Measurements from ENCODE around the gene ANKRD27.
"Not testable (repeated sequence)": the region's sequence is repeated elsewhere in the genome, so short reads cannot be mapped to it uniquely, and the experiment has no call there.

The ANKRD27 gene

DNA sequence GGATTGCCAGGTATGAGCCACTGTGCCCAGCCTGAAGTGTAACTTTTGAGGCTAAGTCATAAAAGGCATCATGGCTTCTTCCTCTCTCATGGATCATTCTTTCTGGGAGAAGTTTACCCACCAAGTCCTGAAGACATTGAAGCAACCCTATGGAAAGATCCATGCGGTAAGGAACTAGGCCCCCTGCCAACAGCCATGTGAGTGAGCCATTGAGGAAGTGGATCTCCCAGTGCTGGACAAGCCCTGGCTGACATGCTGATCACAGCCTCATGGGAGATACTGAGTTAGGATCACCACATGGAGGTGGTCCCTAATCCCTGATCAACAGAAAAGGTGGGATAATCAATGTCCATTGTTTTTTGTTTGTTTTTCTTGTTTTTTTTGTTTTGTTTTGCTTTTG is 13.3 kb upstream of the ANKRD27 start:
- DNase-seq (ENCODE audit: low spot score) = no peak

DNA sequence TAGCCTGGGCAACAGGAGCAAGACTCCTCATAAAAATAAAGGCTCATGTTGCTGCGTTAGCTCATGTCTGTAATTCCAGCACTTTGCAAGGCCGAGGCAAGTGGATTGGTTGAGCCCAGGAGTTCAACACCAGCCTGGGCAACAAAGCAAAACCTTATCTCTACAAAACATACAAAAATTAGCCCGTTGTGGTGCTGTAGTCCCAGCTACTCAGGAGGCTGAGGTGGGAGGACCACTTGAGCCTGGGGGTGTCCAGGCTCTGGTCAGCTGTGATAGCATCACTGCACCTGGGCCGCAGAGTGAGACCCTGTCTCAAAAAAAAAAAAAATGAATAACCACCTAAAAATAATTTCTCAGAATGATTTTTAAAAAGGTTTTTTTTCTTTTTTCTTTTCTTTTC is 12.7 kb upstream of the ANKRD27 start:
- DNase-seq (ENCODE audit: low spot score) = no peak

DNA sequence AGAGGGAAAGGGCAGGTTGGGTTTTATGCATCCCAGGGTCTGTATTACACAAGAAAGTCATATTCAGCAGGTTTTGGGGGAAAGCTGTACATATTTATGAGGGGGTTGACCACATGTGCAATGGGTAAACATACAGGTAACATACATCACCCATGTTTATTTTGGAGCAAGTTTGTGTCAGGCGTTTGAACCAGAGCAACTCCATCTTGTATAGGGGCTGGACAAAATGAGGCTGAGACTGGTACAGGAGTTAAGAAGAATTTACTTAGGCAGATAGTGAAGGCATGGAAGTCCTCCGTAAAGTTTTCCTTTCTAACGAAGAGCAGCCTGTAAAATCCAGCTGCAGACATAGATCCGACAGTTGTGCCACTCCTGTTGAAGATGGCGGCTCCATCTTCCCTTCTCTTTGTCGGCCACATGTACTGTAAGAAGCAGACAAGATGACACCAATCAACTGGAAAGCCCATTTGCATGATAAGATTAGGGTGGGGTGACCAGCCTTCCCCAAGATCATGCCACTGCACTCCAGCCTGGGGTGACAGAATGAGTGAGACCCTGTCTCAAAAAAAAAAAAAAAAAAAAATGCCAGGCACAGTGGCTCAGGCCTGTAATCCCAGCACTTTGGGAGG is 12.0 kb upstream of the ANKRD27 start:
- DNase-seq (ENCODE audit: low spot score) = no peak

DNA sequence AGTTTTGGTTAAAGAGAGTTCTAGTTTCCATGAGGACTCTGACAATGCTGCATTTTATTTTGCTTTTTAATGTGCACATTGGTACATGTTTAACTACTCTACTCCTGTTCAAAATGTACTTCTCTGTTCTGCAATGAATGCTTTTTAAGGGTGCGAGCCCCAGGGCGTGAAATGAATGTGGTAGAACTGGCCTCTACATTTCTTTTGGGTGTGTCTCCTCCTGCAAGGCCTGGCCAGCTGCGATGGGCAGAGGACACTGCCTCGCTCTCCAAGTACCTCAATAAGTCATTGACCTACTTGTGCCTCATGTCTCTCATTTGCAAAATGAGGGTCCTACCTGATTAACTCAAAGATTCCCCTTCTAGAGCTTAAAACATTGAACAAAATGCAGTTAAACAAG is 7.3 kb upstream of the ANKRD27 start:
- DNase-seq (ENCODE audit: low spot score) = no peak

DNA sequence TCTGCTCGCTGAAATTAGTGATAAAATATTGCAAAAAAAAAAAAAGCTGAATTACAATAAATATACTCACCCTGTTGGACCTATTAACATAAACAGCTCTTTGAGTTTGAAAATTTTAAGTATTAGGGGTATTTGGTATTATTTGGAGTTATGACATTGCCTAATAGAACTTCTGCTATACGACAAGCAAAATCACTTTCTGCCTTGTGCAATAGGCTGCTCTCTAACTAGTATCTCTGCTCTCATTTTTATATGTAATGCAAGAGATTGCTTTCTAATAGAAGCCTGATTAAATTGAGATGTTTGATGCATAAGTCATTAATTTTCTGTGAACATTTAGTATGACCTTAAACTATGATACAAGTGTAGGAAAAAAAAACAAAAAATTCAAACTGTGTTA is 6.0 kb upstream of the ANKRD27 start:
- no peak for DNase-seq (ENCODE audit: low spot score)

DNA sequence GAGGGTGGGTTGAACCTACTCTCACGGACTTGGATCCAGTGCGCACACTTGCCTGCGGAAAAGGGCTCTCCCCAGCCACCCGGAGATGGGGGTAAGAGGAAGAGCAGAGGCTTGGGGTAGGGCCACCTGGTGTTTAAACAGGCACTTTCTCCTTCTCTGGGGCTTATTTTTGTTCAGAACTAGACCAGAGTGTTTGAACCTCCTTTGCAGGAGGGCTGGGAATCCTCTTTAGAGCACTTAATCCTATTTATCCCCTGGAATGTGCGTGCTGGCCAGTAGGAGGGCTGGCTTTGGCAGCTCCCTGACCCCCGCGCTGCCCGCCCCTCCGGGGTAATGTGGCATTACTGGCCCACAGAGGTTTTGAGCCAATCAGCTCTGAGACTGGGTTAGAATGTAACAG is 2.7 kb upstream of the ANKRD27 start:
- DNase-seq (ENCODE audit: low spot score) = no peak

DNA sequence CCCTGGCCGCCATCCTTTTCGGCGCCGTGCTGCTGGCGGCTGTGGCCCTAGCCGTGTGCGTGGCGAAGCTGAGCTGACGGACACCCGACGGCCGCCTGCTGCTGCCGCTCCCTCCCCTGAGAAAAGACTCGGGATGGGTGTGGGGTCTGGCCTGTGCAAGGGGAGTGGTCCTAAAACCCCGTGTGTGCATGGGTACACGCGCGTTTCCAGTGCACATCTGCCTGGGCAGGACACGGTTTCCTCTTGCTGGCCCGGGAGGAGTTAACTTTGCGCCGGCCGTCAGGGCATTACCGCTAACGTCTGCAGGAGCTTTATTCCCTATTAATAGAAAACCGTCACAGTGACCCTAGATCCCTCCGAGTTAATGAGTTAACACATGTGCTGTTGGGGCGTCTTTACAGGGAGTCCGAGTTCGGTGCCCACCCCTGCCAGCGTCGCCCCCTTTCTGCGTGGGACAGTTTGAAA is 1.9 kb upstream of the ANKRD27 start:
- no peak for DNase-seq (ENCODE audit: low spot score)

DNA sequence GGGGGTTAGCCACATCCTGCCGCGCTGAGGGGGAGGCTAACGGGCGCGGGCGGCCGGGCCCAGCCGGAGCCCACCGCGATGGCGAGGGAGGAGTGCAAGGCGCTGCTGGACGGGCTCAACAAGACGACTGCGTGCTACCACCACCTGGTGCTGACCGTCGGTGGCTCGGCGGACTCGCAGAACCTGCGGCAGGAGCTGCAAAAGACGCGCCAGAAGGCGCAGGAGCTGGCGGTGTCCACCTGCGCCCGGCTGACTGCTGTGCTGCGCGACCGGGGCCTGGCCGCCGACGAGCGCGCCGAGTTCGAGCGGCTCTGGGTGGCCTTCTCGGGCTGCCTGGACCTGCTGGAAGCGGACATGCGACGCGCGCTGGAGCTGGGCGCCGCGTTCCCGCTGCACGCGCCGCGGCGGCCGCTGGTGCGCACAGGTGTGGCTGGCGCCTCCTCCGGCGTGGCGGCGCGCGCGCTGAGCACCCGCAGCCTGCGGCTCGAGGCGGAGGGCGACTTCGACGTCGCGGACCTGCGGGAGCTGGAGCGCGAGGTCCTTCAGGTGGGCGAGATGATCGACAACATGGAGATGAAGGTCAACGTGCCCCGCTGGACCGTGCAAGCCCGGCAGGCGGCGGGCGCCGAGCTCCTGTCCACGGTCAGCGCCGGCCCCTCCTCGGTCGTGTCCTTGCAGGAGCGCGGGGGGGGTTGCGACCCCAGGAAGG is 1.4 kb upstream of the ANKRD27 start:
- no peak for DNase-seq (ENCODE audit: low spot score)

DNA sequence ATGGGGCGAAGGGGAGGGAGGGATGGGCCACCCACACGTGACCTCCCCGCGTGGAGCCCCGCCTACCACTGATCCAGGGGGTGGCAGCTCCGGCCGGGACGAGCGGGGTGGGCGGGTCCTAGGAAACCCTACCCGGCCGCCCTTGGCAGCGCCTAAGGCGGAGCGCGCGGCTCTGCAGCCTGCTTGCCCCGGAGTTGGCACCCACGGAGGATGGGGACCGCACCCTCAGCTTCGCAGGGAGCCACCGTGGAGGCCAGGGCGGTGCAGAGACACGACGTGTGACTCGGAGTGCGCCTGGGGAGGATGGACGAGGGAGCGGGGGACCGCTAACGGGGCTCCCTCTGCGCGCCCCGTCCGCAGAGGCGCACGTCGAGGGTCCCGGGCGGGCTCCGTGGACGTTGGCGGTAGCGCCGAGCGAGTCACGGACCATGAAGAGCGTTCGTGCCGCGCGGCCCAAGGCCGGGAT is 773 bp upstream of the ANKRD27 start, which contains the start of gene RGS9BP:
TSS of gene RGS9BP (plus strand) at position 129 of the 466 bp plus-strand sequence. CDS start 416 bp downstream, outside the sequence.
- DNase-seq (ENCODE audit: low spot score) = peak; percentile 91

DNA sequence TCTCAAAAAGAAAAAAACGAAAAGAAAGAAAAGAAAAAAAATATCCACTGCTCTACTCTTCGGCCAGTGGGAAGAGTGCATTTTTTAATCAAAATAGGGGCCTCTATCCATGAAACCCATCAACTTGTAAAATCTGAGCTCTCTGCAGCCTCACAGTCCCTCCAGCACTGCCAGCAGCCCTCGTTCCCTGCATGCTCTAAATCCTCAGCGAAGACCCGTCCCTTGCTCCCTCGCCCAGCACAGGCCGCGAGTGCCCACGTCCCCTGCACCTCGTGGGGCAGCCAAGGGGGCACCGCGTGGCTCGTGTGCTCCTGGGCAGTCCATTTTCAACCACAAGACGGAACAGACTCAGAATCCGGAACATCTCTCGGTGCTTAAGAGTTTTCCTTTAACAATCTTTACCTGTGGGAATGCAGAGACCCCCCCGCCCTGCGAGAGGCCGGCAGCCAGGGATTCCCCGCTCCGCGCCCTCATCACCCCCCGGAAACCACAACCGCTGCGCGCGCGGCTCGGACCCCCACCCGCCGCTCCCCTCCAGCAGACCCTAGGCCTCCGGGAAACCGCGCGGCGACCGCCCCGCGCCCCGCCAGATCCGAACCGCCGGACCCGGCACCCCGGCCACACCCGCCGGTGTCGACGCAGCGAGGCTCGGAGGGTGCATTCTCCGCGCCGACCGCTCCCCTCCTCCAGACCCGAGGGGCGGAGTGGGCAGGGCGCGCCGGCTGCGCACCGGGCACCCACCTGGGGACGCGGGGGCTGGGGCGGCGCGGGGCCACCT is 638 bp downstream of the ANKRD27 start:
- peak; percentile 16 for DNase-seq (ENCODE audit: low spot score)

DNA sequence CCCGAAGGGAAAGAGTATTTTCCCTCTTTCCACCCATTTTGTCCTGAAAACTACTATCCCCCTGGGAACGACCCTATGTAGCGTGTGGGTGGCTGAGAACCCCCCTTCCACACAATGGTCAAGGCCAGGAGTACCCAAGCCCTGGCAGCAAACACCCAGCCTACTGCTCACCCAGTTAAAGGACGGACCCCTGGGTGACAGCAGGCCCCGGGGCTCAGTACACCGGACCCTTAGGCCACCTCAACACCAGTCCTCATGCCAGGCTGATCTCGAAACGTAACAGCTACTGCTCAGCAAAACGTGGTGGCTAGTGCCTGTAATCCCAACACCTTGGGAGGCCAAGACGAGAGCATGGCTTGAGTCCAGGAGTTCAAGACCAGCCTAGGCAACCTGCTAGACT is 1.4 kb downstream of the ANKRD27 start:
- no peak for DNase-seq (ENCODE audit: low spot score)

DNA sequence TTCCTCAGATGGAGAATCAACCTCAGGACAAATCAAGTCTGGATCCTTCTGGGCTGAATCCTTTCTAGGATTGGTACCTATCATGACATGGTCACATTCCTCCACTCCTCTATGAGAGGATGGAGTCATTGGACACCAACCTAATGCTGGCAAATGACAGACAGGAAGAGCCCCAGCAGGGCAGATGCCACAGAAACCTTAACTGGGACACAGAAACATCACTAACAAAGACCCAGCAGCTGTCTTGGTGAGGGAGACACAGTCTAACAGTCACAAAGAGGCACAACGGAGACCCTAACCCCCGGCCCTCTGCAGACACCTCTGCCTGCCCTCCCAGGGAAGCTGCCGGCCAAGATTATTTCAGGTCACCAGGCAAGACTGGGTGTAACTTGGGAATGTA is 2.1 kb downstream of the ANKRD27 start:
- DNase-seq (ENCODE audit: low spot score) = no peak

DNA sequence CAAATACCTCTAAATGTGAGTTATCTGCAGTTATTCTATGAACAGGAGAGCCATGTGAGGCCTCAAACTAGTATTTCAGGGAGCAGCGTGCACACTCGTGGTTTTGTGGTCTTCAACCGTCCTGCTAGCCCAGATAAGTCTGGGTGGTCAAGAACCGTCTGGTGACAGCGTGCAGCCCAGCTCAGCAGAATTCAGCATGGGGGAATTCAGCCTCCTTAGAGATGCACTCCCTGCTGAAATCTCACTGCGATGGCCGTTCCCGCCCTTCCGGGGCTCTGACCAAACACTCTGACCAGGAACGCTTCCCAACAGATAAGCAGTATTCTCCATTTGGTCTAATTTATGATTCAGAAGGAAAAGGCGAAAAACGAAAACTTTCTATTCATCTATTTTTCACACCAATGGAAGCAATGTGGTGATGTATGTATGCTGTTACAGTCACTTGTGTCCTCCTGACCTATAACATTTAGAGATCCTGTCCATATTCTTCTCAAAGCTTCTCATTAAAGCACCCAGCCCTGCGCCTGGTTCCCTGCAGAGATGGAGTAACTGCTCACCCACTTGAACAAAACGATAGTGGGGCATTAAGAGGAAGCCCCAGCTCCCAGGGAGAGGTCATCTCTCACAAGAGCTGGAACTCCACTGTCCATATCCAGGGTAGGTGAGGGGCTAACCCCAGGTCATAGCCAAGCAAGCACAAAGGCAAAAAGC is 2.9 kb downstream of the ANKRD27 start:
- no peak for DNase-seq (ENCODE audit: low spot score)

DNA sequence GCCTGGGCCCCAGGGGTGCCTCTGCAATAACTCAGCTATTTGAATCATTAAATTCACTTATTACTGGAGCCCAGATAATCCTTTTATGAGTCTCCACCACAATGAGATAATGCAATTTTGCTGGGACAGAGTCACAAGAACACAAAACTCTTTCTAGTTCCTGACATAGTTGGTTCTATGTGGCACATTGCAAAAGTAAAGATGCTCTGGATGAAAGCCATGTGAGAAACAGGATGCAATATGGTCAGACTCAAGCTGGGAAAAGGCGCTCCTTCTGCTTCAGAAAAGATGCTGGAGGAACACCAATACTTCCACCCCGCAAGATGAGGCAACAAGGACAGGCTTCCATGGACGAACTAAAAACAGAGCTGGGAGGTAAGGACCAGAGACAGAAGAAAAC is 5.7 kb downstream of the ANKRD27 start:
- DNase-seq (ENCODE audit: low spot score) = no peak

DNA sequence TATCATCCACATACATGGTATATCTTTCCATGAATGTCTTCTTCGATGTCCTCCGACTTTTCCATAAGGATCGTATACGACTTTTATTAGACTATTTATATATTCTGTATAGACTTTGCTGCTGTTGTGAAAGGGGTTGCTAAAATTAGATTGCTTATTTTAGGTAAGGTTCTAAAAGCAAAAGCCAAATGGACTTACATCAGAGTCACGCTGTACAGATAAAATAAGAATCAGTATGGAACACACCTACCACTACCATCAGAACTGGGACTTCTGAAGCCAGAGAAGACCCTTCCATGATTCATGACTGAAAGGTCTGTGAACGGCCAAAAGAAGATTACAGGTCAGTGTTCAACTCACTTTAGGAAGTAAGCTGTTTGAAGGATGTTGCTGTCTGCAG is 8.9 kb downstream of the ANKRD27 start:
- no peak for DNase-seq (ENCODE audit: low spot score)

DNA sequence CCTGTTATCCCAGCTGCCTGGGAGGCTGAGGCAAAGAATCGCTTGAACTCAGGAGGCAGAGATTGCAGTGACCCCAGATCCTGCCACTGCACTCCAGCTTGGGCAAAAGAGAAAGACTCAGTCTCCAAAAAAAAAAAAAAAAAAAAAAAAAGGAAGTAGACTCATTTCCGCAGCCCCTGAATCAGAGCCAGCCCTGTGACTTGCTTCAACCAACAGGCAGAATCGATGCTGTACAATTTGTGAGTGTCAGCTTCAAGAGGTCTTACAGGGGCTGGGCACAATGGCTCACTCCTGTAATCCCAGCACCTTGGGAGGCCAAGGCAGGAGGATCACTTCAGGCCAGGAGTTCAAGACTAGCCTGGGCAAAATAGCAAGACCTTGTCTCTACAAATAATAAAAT is 12.8 kb downstream of the ANKRD27 start:
- DNase-seq (ENCODE audit: low spot score) = no peak

DNA sequence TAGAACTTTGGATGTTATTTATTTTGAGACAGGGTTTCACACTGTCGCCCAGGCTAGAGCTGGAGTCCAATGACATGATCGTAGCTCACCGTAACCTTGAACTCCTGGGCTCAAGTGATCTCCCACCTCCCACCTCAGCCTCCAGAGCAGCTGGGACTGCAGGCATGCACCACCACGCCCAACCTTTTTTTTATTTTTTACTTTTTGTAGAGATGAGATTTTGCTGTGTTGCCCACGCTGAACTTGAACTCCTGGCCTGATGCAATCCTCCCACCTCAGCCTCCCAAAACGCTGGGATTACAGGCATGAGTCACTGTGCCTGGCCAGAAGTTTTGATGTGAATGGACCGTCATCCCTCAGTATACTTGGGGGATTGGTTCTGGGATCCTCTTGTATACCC is 13.7 kb downstream of the ANKRD27 start:
- no peak for DNase-seq (ENCODE audit: low spot score)

DNA sequence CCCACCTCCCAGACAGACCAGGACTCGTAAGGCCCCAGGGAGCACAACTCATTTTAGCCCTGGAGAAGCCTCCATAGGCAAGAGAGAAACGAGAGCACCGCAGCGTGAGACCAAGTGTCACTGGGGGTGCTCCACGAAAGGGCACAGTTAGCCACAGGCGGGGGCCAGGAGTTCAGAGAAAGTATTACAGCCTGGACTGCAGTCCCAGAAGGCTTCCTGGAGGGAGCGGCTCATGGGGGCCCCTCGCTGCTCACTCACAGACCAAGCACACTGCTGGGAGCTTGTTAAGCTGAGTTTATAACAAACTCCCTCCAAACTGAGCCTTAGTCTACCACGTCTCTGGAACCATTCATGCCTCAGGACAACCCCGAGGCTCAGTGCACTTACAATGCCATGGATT is 16.5 kb downstream of the ANKRD27 start:
- no peak for DNase-seq (ENCODE audit: low spot score)

DNA sequence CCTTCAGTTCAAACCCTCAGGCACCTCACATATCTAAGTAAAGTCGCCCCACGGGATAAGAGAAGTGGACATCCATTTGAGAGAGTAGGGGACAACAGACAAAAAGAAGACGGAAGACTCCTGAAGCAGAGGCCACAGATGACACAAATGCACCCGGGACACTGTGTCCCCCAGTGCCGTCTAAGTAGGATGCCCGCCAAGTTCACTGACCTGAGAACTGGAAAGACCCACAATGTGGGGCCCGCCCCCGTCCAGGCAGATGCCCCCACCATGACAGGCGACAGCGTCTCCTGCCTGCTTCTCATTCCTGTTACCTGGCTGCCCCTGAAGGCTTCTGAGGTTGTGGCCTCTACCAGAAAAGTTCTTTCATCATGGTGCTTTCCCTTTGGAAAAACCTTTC is 16.9 kb downstream of the ANKRD27 start:
- DNase-seq (ENCODE audit: low spot score) = no peak

DNA sequence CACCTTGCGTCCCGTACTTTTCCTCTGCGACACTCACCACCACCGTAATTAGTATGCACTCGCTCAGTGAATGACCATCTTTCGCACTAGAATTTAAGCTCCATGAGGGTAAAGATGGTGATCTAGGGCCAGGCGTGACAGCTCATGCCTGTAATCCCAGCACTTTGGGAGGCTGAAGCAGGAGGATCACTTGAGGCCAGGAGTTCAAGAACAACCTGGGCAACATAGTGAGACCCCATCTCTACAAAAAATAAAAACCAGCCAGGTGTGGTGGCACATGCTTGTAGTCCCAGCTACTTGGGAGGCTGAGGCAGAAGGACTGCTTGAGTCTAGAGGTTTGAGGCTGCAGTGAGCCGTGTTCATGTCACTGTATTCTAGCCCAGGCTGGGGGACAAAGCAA is 18.6 kb downstream of the ANKRD27 start:
- DNase-seq (ENCODE audit: low spot score) = not testable (repeated sequence)

DNA sequence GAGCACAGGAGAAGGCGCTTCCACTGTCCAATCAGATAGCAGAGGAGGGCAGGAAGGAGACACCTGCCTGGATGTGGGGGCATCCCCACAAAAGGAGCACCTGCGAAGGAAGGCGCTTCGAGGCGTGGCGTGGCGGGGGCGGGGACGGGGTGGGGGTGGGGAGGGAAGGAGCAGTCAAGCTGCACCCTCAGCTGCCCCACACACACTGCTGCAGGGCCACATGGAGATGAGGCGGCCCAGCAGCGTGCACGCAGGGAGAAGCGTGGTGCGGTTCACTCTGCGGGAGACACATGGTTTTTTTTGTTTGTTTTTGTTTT is 21.4 kb downstream of the ANKRD27 start:
- DNase-seq (ENCODE audit: low spot score) = no peak

DNA sequence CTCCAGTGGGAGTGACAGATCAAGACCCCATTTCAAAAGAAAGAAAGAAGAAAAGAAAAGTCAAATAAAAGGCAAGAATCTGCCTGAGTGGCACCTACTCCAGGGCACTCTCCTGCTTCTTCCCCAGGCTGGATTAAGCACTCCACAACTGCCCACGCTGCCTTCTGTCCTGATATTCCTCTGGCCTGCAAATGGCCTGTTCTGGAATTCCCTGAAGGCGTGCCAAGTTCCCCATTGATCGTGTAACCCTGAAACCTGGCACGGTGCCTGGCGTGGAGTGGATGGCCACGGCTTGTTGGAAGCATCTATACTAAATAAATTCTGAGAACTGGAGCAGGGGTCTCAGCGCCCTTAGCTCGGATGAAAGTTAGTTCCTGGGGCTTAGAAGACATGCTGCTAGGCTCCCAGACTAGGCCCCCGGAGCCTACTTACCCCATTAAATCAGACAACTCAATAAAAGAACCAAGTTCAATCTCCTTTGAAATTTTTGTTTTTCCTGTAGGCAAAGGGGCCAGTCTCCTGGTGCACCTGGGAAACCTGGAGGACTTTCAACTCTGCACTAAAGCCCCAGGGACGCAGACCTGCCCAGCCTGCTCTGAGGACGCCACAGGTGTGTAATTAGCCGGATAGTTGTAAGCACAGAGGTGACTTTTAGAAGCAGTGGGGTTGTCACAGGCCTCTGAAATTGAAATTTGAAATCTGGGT is 21.9 kb downstream of the ANKRD27 start:
- peak; percentile 78 for DNase-seq (ENCODE audit: low spot score)
